HEK293 (cell line): ENCODE measurements around the gene DBN1.
A peak's percentile ranks its signal among the peaks of the same experiment; 100 is the strongest.

Experiments used
- GLIS1 ChIP-seq: fragments of 450-650 bp; formaldehyde crosslinking; IDR thresholded peaks from 2 replicates; pipeline ENCODE4 v1.5.1; 2016; ENCODE audit warnings: missing biosample characterization, missing genetic modification characterization
- MYNN ChIP-seq: fragments of 450-650 bp; formaldehyde crosslinking; IDR thresholded peaks from 2 replicates; pipeline ENCODE4 v1.5.1; 2016; ENCODE audit warnings: missing biosample characterization, missing genetic modification characterization, borderline replicate concordance
- OVOL3 ChIP-seq: fragments of 450-650 bp; formaldehyde crosslinking; IDR thresholded peaks from 2 replicates; pipeline ENCODE4 v1.5.1; 2016; ENCODE audit warnings: missing biosample characterization, missing genetic modification characterization
- SETDB1 ChIP-seq: IDR thresholded peaks from one replicate; pipeline ENCODE4 v1.6.1; 2017; ENCODE audit warnings: mild to moderate bottlenecking, low read length, moderate library complexity, mixed read lengths; ENCODE audit not compliant: insufficient read length
- ZBTB8A ChIP-seq: fragments of 450-650 bp; formaldehyde crosslinking; IDR thresholded peaks from 2 replicates; pipeline ENCODE4 v1.5.1; 2016; ENCODE audit warnings: missing biosample characterization, missing genetic modification characterization
- ZFP69B ChIP-seq: fragments of 450-650 bp; formaldehyde crosslinking; IDR thresholded peaks from 2 replicates; pipeline ENCODE4 v1.5.1; 2016; ENCODE audit warnings: missing biosample characterization, missing genetic modification characterization
- ZNF112 ChIP-seq: fragments of 450-650 bp; formaldehyde crosslinking; IDR thresholded peaks from 2 replicates; pipeline ENCODE4 v1.5.0; 2017; ENCODE audit warnings: missing biosample characterization, missing genetic modification characterization
- ZNF214 ChIP-seq: fragments of 450-650 bp; formaldehyde crosslinking; IDR thresholded peaks from 2 replicates; pipeline ENCODE4 v1.5.1; 2017; ENCODE audit warnings: missing biosample characterization, mild to moderate bottlenecking, missing genetic modification characterization, borderline replicate concordance
- ZNF354C ChIP-seq: fragments of 450-650 bp; formaldehyde crosslinking; IDR thresholded peaks from 2 replicates; pipeline ENCODE4 v1.5.1; 2016; ENCODE audit warnings: missing biosample characterization, missing genetic modification characterization, low read depth, borderline replicate concordance
- ZNF473 ChIP-seq: fragments of 450-650 bp; formaldehyde crosslinking; IDR thresholded peaks from 2 replicates; pipeline ENCODE4 v1.5.1; 2017; ENCODE audit warnings: missing biosample characterization, missing genetic modification characterization
- ZNF514 ChIP-seq: fragments of 450-650 bp; formaldehyde crosslinking; IDR thresholded peaks from 2 replicates; pipeline ENCODE4 v1.5.1; 2016; ENCODE audit warnings: missing biosample characterization, missing genetic modification characterization
- ZNF623 ChIP-seq: fragments of 450-650 bp; formaldehyde crosslinking; IDR thresholded peaks from 2 replicates; pipeline ENCODE4 v1.5.1; 2016; ENCODE audit warnings: missing biosample characterization, missing genetic modification characterization
- ZNF664 ChIP-seq: fragments of 450-650 bp; formaldehyde crosslinking; IDR thresholded peaks from 2 replicates; pipeline ENCODE4 v1.5.1; 2016; ENCODE audit warnings: missing biosample characterization, missing genetic modification characterization
- ZNF677 ChIP-seq: fragments of 450-650 bp; IDR thresholded peaks from 2 replicates; pipeline ENCODE4 v1.5.0; 2018; ENCODE audit warnings: missing biosample characterization, mild to moderate bottlenecking, missing genetic modification characterization, moderate library complexity
- ZNF707 ChIP-seq: fragments of 450-650 bp; formaldehyde crosslinking; IDR thresholded peaks from 2 replicates; pipeline ENCODE4 v1.5.1; 2016; ENCODE audit warnings: missing biosample characterization, missing genetic modification characterization
- ZNF791 ChIP-seq: fragments of 450-650 bp; formaldehyde crosslinking; IDR thresholded peaks from 2 replicates; pipeline ENCODE4 v1.5.1; 2016; ENCODE audit warnings: missing biosample characterization, missing genetic modification characterization
- ZXDB ChIP-seq: fragments of 450-650 bp; formaldehyde crosslinking; IDR thresholded peaks from 2 replicates; pipeline ENCODE4 v1.5.1; 2016; ENCODE audit warnings: missing biosample characterization, missing genetic modification characterization
- TF ChIP-seq, protein P1 (sequence below): fragments of 450-650 bp; formaldehyde crosslinking; IDR thresholded peaks from 2 replicates; pipeline ENCODE4 v1.5.1; 2017; ENCODE audit warnings: missing biosample characterization, missing genetic modification characterization
- TF ChIP-seq, protein P2 (sequence below): fragments of 450-650 bp; formaldehyde crosslinking; IDR thresholded peaks from 2 replicates; pipeline ENCODE4 v1.5.1; 2017; ENCODE audit warnings: missing biosample characterization, missing genetic modification characterization
- TF ChIP-seq, protein P3 (sequence below): fragments of 450-650 bp; formaldehyde crosslinking; IDR thresholded peaks from 2 replicates; pipeline ENCODE4; 2016; ENCODE audit warnings: missing biosample characterization, missing genetic modification characterization
- TF ChIP-seq, protein P4 (sequence below): fragments of 450-650 bp; formaldehyde crosslinking; IDR thresholded peaks from 2 replicates; pipeline ENCODE4 v1.5.1; 2016; ENCODE audit warnings: missing biosample characterization, missing genetic modification characterization
- TF ChIP-seq, protein P5 (sequence below): fragments of 450-650 bp; formaldehyde crosslinking; IDR thresholded peaks from 2 replicates; pipeline ENCODE4 v1.5.1; 2017; ENCODE audit warnings: missing biosample characterization, missing genetic modification characterization
- TF ChIP-seq, protein P6 (sequence below): fragments of 450-650 bp; formaldehyde crosslinking; optimal IDR thresholded peaks from 2 replicates; pipeline ENCODE3; 2016; ENCODE audit warnings: missing biosample characterization, mild to moderate bottlenecking, missing genetic modification characterization

The DBN1 gene

DNA sequence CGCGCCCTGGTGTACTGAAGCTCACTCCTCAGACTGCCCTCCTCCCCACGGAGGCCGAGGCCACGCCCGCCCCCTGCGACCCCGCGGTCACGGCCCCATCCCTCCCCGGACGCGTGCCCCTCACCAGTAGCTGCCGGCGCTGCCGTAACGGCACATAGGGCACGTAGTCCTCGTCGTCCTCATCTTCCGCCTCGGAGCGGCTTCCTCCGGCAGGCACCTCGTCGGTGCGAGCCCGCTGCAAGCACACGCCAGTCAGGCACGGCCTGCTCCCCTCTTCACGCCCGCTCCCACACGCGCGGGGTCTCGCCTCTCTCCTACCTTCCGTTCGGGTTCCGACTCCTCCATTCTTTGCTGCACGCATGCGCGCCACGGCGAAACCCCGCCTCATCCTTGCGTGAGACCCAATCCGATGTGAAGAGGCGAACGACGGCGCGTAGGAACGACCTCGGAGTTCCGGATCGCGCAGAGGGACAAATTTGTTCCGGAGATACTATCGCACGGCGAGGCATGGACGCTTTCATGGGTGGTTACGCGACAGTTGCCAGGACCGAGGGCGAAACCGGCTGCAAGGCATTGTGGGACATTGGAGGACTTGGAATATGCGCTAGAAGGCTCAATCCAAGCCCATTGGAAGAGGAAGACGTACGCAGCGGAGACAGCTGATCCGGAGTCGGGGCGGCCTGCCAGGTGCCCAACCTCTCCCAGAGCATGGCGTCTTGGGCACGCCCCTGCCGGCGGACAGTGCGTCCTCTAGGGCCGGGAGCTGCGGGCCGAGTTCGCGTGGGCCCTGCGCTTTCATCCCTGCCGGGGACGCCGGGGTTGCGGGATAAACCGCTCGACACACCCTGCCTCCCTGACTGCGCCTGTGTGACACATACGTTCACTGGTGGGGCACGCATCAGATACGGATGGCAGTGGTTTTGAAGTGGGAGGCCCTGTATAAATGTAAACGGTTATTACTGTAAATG lies 43.5 kb upstream of the DBN1 start, which contains the start of gene DDX41 (continued):
- TF ChIP-seq OVOL3 (tag by site-specific recombination) (peak; percentile 52; the same call in 1 of the 2 replicates), ZNF514 (tag by site-specific recombination) (no peak), MYNN (tag by site-specific recombination) (no peak; the same call in 1 of the 2 replicates), ZNF214 (tag by site-specific recombination) (no peak), ZNF791 (tag by site-specific recombination) (no peak), ZNF354C (no peak), SETDB1 (no peak), ZNF473 (tag by site-specific recombination) (no peak), ZNF664 (tag by site-specific recombination) (no peak), ZBTB8A (tag by site-specific recombination) (peak; percentile 78), ZNF677 (tag by site-specific recombination) (no peak), ZNF707 (tag by site-specific recombination) (no peak), ZXDB (peak; percentile 97), ZNF623 (no peak), ZFP69B (peak; percentile 90), GLIS1 (peak; percentile 95), ZNF112 (tag by site-specific recombination) (no peak)
- TF ChIP-seq, protein P1, sequence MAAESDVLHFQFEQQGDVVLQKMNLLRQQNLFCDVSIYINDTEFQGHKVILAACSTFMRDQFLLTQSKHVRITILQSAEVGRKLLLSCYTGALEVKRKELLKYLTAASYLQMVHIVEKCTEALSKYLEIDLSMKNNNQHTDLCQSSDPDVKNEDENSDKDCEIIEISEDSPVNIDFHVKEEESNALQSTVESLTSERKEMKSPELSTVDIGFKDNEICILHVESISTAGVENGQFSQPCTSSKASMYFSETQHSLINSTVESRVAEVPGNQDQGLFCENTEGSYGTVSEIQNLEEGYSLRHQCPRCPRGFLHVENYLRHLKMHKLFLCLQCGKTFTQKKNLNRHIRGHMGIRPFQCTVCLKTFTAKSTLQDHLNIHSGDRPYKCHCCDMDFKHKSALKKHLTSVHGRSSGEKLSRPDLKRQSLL, result no peak
- TF ChIP-seq, protein P2, sequence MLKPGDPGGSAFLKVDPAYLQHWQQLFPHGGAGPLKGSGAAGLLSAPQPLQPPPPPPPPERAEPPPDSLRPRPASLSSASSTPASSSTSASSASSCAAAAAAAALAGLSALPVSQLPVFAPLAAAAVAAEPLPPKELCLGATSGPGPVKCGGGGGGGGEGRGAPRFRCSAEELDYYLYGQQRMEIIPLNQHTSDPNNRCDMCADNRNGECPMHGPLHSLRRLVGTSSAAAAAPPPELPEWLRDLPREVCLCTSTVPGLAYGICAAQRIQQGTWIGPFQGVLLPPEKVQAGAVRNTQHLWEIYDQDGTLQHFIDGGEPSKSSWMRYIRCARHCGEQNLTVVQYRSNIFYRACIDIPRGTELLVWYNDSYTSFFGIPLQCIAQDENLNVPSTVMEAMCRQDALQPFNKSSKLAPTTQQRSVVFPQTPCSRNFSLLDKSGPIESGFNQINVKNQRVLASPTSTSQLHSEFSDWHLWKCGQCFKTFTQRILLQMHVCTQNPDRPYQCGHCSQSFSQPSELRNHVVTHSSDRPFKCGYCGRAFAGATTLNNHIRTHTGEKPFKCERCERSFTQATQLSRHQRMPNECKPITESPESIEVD (tag by site-specific recombination), result no peak
- TF ChIP-seq, protein P3, sequence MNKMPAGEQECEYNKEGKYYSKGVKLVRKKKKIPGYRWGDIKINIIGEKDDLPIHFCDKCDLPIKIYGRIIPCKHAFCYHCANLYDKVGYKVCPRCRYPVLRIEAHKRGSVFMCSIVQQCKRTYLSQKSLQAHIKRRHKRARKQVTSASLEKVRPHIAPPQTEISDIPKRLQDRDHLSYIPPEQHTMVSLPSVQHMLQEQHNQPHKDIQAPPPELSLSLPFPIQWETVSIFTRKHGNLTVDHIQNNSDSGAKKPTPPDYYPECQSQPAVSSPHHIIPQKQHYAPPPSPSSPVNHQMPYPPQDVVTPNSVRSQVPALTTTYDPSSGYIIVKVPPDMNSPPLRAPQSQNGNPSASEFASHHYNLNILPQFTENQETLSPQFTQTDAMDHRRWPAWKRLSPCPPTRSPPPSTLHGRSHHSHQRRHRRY, result no peak
- TF ChIP-seq, protein P4, sequence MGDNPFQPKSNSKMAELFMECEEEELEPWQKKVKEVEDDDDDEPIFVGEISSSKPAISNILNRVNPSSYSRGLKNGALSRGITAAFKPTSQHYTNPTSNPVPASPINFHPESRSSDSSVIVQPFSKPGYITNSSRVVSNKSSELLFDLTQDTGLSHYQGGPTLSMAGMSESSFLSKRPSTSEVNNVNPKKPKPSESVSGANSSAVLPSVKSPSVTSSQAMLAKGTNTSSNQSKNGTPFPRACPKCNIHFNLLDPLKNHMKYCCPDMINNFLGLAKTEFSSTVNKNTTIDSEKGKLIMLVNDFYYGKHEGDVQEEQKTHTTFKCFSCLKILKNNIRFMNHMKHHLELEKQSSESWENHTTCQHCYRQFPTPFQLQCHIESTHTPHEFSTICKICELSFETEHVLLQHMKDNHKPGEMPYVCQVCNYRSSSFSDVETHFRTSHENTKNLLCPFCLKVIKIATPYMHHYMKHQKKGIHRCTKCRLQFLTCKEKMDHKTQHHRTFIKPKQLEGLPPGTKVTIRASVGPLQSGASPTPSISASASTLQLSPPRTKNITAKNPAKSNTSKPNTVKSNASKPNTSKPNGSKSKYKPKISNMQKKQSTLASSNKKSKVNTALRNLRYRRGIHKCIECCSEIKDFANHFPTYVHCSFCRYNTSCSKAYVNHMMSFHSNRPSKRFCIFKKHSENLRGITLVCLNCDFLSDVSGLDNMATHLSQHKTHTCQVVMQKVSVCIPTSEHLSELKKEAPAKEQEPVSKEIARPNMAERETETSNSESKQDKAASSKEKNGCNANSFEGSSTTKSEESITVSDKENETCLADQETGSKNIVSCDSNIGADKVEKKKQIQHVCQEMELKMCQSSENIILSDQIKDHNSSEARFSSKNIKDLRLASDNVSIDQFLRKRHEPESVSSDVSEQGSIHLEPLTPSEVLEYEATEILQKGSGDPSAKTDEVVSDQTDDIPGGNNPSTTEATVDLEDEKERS (tag by site-specific recombination), result no peak
- TF ChIP-seq, protein P5, sequence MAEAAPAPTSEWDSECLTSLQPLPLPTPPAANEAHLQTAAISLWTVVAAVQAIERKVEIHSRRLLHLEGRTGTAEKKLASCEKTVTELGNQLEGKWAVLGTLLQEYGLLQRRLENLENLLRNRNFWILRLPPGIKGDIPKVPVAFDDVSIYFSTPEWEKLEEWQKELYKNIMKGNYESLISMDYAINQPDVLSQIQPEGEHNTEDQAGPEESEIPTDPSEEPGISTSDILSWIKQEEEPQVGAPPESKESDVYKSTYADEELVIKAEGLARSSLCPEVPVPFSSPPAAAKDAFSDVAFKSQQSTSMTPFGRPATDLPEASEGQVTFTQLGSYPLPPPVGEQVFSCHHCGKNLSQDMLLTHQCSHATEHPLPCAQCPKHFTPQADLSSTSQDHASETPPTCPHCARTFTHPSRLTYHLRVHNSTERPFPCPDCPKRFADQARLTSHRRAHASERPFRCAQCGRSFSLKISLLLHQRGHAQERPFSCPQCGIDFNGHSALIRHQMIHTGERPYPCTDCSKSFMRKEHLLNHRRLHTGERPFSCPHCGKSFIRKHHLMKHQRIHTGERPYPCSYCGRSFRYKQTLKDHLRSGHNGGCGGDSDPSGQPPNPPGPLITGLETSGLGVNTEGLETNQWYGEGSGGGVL (tag by site-specific recombination), result no peak
- TF ChIP-seq, protein P6, sequence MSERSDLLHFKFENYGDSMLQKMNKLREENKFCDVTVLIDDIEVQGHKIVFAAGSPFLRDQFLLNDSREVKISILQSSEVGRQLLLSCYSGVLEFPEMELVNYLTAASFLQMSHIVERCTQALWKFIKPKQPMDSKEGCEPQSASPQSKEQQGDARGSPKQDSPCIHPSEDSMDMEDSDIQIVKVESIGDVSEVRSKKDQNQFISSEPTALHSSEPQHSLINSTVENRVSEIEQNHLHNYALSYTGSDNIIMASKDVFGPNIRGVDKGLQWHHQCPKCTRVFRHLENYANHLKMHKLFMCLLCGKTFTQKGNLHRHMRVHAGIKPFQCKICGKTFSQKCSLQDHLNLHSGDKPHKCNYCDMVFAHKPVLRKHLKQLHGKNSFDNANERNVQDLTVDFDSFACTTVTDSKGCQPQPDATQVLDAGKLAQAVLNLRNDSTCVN (tag by site-specific recombination), result peak; percentile 97
